Measurements from ENCODE around the gene ZNF473.

- TF ChIP-seq POLR2A (IDR thresholded peaks at IDR 0.05; ENCODE audit: extremely low read depth, insufficient read length) (no peak), CTCF (IDR thresholded peaks at IDR 0.05; ENCODE audit: low read depth, low read length) (no peak), MAX (IDR thresholded peaks at IDR 0.05; ENCODE audit: low read depth, low read length) (no peak)
Observed at GRCh38 chr19:50039968-50040367, 14.2 kb downstream of the ZNF473 start.

Measured in NB4 (cell line).